Testis (tissue), 3 donors: Measurements from ENCODE around the gene PEMT. TPM values are rescaled to one million over a fixed set of nuclear protein-coding genes. Genes with fewer than 3 reads are reported as not detected.

Experiments
- DNase-seq: peaks from one replicate; pipeline ENCODE4 v3.0.0-alpha.2; 2019
- H3K27ac ChIP-seq, 2 donors: fragments of 200-600 bp; sonication (generic); one replicate each; pipeline ENCODE4 v1.5.1; 2019
- H3K27me3 ChIP-seq: fragments of 200-600 bp; sonication (generic); one replicate; pipeline ENCODE4 v1.5.1; 2019
- H3K36me3 ChIP-seq: fragments of 200-600 bp; sonication (generic); one replicate; pipeline ENCODE4 v1.5.1; 2017; ENCODE audit warnings: low read depth; ENCODE audit errors: missing control alignments
- H3K4me1 ChIP-seq: fragments of 200-600 bp; sonication (generic); one replicate; pipeline ENCODE4 v1.5.1; 2019
- H3K4me3 ChIP-seq, 2 donors: fragments of 200-600 bp; sonication (generic); one replicate each; pipeline ENCODE4 v1.5.1; 2017 to 2019
- H3K9me3 ChIP-seq: fragments of 200-600 bp; sonication (generic); one replicate; pipeline ENCODE4 v1.5.1; 2017
- POLR2A ChIP-seq: fragments of 450-650 bp; IDR thresholded peaks from one replicate; pipeline ENCODE4 v1.6.1; 2017; ENCODE audit warnings: antibody characterized with exemption, mild to moderate bottlenecking, moderate library complexity
- WGBS, 2 donors: methylation state at CpG; one replicate each; pipeline ENCODE4 v1.1.5; 2018; 5-methylcytosine and 5-hydroxymethylcytosine counted together
- intact Hi-C: fragments of 100-400 bp; cut with DNase I; formaldehyde crosslinking; loops from one replicate; pipeline ENCODE4 v1.15.1; 2023; ENCODE audit warnings: low total_unique reads
- polyA plus RNA-seq: library from polyadenylated mRNA; stranded (reverse); fragments of 350-450 nt; fragmentation: Illumina TruSeq; extraction: RNeasy Lipid Tissue Mini Kit (QIAGEN cat#74804); gene quantifications from one replicate; pipeline ENCODE4 v1.2.3, GENCODE V29; 2014; ENCODE audit warnings: low read depth, low replicate concordance; ENCODE audit not compliant: insufficient read depth
- total RNA-seq, 2 donors: library from RNA; depleted of rRNA; stranded (reverse); fragments of >200 nt; gene quantifications; one replicate each; pipeline ENCODE4 v1.2.3, GENCODE V29; 2016
- TF ChIP-seq, protein P1 (sequence below), 3 experiments: fragments of 450-650 bp in 2 of 3; fragments of 200-600 bp in 1 of 3; sonication (generic) in 1 of 3; IDR thresholded peaks; one replicate each; pipeline ENCODE4 v1.5.1; 2016 to 2019; ENCODE audit warnings: antibody characterized with exemption in 3 of 3, mild to moderate bottlenecking in 2 of 3, moderate library complexity in 1 of 3

The PEMT gene
- total and polyA plus RNA-seq, 3 donors from 2014 or later: 66.0 to 120 (median 83.1) TPM

DNA sequence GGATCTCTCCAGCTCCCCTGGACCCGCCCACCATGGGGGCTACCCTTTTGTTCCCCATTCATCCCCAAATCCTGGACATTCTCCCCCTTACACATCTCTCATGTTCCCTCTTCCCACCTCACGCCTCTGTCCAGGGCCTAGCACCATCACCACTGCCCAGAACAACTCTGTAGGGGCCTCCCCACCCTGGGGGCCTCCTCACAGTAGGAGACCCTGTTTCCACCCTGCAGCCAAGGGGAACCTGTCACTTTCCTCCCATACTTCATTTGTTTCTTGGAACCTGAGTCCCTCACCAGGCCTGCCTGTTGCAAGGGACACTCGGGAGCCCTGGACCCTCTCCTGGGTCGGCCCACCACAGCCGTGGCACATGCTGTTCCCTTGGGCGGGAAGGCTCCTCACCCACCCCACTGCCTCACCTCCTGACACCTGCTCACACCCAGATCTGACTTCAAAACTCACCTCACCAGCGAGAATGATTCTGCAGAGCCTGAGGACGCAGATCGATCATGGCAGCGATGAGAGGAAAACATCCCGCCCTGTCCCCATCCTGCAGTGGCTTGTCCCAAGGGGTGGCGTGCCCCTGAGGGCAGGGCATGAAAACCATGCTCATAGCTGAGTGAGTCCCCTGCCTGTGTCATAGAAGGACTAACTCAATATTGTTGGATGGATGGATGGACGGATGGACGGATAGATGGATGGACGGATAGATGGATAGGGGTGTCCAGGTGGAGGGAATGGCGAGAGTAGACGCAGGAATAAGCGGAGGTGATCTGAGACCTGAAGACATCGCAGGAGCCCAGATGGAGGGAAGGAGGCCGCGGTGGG, 88.6 kb downstream of the PEMT start:
- no peak overlapping the region for H3K4me3 ChIP-seq
- intact Hi-C loops: no loop called here
- no peaks in the 10 kb centered on the region for H3K9me3 ChIP-seq
- no peak for DNase-seq
- TF ChIP-seq, protein P1, sequence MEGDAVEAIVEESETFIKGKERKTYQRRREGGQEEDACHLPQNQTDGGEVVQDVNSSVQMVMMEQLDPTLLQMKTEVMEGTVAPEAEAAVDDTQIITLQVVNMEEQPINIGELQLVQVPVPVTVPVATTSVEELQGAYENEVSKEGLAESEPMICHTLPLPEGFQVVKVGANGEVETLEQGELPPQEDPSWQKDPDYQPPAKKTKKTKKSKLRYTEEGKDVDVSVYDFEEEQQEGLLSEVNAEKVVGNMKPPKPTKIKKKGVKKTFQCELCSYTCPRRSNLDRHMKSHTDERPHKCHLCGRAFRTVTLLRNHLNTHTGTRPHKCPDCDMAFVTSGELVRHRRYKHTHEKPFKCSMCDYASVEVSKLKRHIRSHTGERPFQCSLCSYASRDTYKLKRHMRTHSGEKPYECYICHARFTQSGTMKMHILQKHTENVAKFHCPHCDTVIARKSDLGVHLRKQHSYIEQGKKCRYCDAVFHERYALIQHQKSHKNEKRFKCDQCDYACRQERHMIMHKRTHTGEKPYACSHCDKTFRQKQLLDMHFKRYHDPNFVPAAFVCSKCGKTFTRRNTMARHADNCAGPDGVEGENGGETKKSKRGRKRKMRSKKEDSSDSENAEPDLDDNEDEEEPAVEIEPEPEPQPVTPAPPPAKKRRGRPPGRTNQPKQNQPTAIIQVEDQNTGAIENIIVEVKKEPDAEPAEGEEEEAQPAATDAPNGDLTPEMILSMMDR (IDR thresholded peaks at IDR 0.05): no peak
- TF ChIP-seq POLR2A: no peak
- H3K36me3 ChIP-seq: no peaks in the 10 kb centered on the region
- no peak overlapping the region for H3K27ac ChIP-seq
- no peaks in the 10 kb centered on the region for H3K4me1 ChIP-seq
- no peaks in the 10 kb centered on the region for H3K27me3 ChIP-seq
- WGBS, 2 donors: 91 to 92% methylated on average over 21 of the region's 21 CpGs

DNA sequence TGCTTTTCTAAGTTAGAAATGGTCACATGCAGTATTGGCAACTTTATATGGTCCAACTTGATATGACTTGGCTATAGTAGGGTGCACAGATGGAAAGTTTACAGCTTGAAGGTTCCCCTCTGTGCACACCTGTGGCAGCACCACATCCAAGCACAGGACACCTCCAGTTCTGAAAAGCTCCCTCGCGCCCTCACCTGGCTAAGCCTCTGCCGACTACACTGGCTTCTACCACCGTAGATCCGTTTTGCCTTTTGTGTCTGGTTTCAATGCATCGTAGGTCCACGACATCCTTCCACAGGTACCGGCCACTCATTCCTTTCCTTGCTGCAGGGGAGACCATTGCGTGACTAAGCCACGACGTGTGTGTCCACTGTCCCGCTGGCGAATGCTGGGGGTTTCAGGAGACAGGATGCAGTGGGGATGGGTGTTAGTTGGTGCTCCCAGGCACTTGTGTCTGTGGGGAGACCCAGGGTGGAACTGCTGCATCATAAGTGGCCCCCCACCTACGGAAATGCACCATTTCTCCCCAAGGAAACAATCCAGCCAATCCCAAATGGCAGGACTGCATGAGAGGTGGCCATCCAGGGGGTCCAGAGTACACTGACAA, 90.4 kb downstream of the PEMT start:
- no peak for TF ChIP-seq POLR2A
- TF ChIP-seq, protein P1 (IDR thresholded peaks at IDR 0.05): no peak
- no peaks in the 10 kb centered on the region for H3K9me3 ChIP-seq
- intact Hi-C loops: no loop called here
- no peaks in the 10 kb centered on the region for H3K36me3 ChIP-seq
- no peak for DNase-seq
- H3K27me3 ChIP-seq: no peaks in the 10 kb centered on the region
- WGBS, 2 donors: 73 to 77% methylated on average over 5 to 14 of the region's 14 CpGs
- no peak overlapping the region for H3K4me3 ChIP-seq
- peaks cover 6% of the 10 kb centered on the region for H3K4me1 ChIP-seq
- H3K27ac ChIP-seq: no peak overlapping the region

DNA sequence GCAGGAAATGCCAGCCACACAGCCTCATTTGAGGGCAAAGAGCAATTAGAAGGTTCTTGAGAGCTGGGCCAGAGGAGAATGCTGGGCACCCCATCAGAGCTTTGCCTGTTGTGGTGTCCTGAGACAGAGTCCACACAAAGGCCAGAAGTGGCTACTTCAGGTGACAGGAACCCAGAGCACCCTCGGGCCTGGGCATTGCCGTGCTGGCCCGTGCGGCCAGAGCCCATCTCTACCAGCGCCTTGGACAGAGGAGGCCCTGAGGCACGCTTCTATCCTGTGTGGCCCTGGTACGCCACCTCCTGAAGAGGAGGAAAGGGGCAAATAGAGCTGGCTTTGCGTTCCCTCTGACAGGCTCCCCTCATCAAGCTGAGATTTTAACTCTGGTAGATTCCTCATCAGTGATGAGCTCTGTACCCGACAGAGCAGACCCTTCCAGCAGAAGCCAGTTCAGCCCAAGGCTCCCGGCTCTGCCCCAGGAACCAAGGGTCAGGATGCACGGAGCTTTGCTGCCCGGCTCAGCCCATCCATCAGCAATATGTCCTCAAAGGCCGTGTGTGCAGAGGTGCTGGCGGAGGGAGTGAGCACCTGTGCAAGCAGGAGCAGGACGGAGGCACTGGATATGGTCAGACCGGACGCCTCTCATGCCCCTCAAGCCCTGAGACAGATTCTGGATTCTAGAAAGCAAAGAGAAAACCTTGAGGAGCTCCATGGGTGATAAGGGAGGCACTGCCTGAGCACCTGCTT, 91.9 kb downstream of the PEMT start:
- no peak for DNase-seq
- Histone ChIP-seq H3K9me3 (no peaks in the 10 kb centered on the region), H3K4me3 (no peak overlapping the region), H3K4me1 (peaks cover 6% of the 10 kb centered on the region), H3K36me3 (no peaks in the 10 kb centered on the region), H3K27ac (no peak overlapping the region), H3K27me3 (no peaks in the 10 kb centered on the region)
- no peak for TF ChIP-seq POLR2A
- intact Hi-C loops: loop anchor here (10.0 kb wide), 1 partner anchor 65 kb away; no protein-coding TSS in a partner anchor
- 75 to 85% methylated on average over 8 to 17 of the region's 17 CpGs for WGBS, 2 donors

DNA sequence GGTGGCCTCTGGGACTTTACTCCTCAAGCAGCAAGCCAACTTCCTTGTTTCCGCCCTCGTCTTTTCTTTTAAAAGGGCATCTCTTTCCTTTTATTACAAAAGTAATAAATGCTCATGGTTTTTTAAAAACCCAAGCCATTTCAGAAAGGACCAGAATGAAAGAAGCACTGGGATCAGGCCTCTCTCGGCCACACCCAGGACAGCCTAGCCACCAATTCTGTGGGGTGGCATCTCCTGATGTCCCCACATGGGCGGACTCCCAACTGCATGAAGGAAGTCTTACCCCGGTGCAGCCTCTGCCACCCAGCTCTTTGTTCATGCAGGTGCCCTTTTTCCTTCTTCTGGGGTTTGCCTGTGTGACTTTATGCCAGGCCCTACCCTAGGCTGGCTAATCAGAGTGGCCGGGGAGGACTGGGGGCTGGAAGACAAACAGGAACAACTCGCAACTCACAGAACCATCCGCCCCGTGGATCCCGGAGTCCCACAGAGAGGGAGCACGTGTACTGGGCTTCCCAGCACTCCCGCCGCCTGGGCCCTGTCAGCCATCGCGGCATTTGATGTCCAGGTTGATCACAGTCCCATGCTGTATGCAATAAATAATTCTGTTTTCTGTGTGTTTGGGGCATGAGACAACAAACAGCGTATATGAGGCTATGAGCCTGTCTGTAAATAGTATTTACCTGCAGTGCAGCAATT, 92.8 kb downstream of the PEMT start:
- Histone ChIP-seq H3K36me3 (no peaks in the 10 kb centered on the region), H3K4me1 (peaks cover 6% of the 10 kb centered on the region), H3K4me3 (no peak overlapping the region), H3K27me3 (no peaks in the 10 kb centered on the region), H3K9me3 (no peaks in the 10 kb centered on the region), H3K27ac (no peak overlapping the region)
- WGBS, 2 donors: 91 to 93% methylated on average over 16 of the region's 16 CpGs
- TF ChIP-seq POLR2A: no peak
- TF ChIP-seq, protein P1 (IDR thresholded peaks at IDR 0.05): no peak
- intact Hi-C loops: loop anchor here (10.0 kb wide), 1 partner anchor 66 kb away; no protein-coding TSS in a partner anchor
- DNase-seq: no peak
